Adrenal gland (tissue), 12 donors: ENCODE data around the gene FARSB. TPM values are rescaled to one million over a fixed set of nuclear protein-coding genes. Genes with fewer than 3 reads are reported as not detected.

Source experiments
- DNase-seq, 7 donors: peaks; one replicate each; pipeline ENCODE4 v3.0.0-alpha.2; 2019 to 2020
- H3K27ac ChIP-seq, 5 donors: fragments of 200-600 bp; sonication (generic) in 4 of 5; 1 replicate in 3 of 5; 2 replicates in 2 of 5; pipeline versions ENCODE4 v1.5.1 to v1.8.0; 2016 to 2020; ENCODE audit warnings: mild to moderate bottlenecking in 1 of 5
- H3K27me3 ChIP-seq: fragments of 200-600 bp; 2 replicates; pipeline ENCODE4 v1.8.0; 2021
- H3K36me3 ChIP-seq, 2 donors: fragments of 200-600 bp; replicated peaks in 1 of 2; 1 replicate in 1 of 2; 2 replicates in 1 of 2; pipeline versions ENCODE4 v1.5.1 to v1.8.0; 2018 to 2022
- H3K4me1 ChIP-seq, 2 donors: fragments of 200-600 bp; replicated peaks in 1 of 2; 1 replicate in 1 of 2; 2 replicates in 1 of 2; pipeline versions ENCODE4 v1.5.1 to v1.8.0; 2018 to 2021
- H3K4me3 ChIP-seq, 4 donors: fragments of 200-600 bp; sonication (generic) in 3 of 4; one replicate each; pipeline ENCODE4 v1.5.1; 2016 to 2018
- H3K9me3 ChIP-seq, 3 donors: fragments of 200-600 bp; sonication (generic) in 1 of 3; replicated peaks in 1 of 3; 1 replicate in 2 of 3; 2 replicates in 1 of 3; pipeline versions ENCODE4 v1.5.1 to v1.8.0; 2016 to 2021
- POLR2A ChIP-seq, 2 donors: fragments of 450-650 bp; IDR thresholded peaks; one replicate each; pipeline ENCODE4 v1.6.1; 2017; ENCODE audit warnings: antibody characterized with exemption in 2 of 2, mild to moderate bottlenecking in 2 of 2, moderate library complexity in 1 of 2
- WGBS, 4 donors: extraction: QIAGEN DNeasy Blood & Tissue Kit in 2 of 4; methylation state at CpG; one replicate each; pipeline versions ENCODE4 v1.1.5 to v1.1.7; 2013 to 2017; 5-methylcytosine and 5-hydroxymethylcytosine counted together
- intact Hi-C, 2 donors: fragments of 100-400 bp; cut with DNase I; formaldehyde crosslinking; loops; one replicate each; pipeline versions ENCODE4 v1.14.1 to v1.15.0; 2022 to 2023
- polyA plus RNA-seq, 3 donors: library from polyadenylated mRNA; stranded (reverse); fragments of 200-250 nt in 2 of 3; fragments of 350-450 nt in 1 of 3; fragmentation: Illumina TruSeq in 1 of 3; extraction: RNeasy Lipid Tissue Mini Kit (QIAGEN cat#74804) in 1 of 3; gene quantifications; one replicate each; pipeline ENCODE4 v1.2.3, GENCODE V29; 2013 to 2014
- total RNA-seq, 9 donors: library from RNA; depleted of rRNA in 4 of 9; stranded (reverse); fragments of >200 nt in 4 of 9; fragments of 120-200 nt in 1 of 9; fragmentation: NEBNext Ultra II Directional in 1 of 9; extraction: Animal tissue kit (Norgen Biotek cat#: 25700) in 1 of 9; gene quantifications; one replicate each; pipeline versions ENCODE4 v1.1.0 to v1.2.4, GENCODE V29; 2013 to 2023
- TF ChIP-seq, protein P1 (sequence below), 6 experiments: fragments of 450-650 bp in 4 of 6; fragments of 200-600 bp in 2 of 6; sonication (generic) in 1 of 6; IDR thresholded peaks; 1 replicate in 5 of 6; 2 replicates in 1 of 6; pipeline versions ENCODE4 v1.5.1 to v1.8.0; 2016 to 2021; ENCODE audit warnings: antibody characterized with exemption in 6 of 6, mild to moderate bottlenecking in 2 of 6, moderate library complexity in 1 of 6
- donor health status: healthy with polysubstance abuse.
- donor health status: Bipolar disorder and iron deficiency.
- donor health status: DM: yes; HTN: yes; CAD: no.
- donor health status: DM: no; HTN: no; CAD: no.
- donor health status: DM: no; HTN: no; CAD: no.
- donor health status: DM: yes; HTN: yes; CAD: no.

The FARSB gene
- total and polyA plus RNA-seq, 12 donors, result 7.2 to 55.9 (median 14.0) TPM

DNA sequence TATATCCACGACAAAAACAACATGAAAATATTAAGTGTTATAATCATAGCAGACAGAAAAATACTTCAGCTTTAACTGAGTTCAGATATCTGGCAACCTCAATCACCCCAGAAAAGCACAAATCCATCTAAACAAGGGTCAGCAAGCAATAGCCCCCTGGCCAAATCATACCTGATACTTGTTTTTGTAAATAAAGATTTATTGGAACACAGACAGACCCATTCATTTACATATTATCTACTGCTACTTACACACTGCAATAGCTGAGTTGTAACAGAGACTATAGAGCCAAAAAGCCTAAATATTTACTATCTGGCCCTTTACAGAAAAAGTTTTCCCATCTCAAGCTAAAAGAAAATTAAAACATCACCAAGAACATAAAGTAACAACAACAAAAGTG lies 12.8 kb downstream of the FARSB start:
- Histone ChIP-seq H3K36me3 (peaks cover 0 to 31% of the 10 kb centered on the region in 2 donors), H3K9me3 (peaks cover 0 to 4% (median 0%) of the 10 kb centered on the region in 3 donors), H3K27me3 (no peaks in the 10 kb centered on the region), H3K4me3 (no peak overlapping the region), H3K27ac (no peak overlapping the region), H3K4me1 (no peaks in the 10 kb centered on the region)
- 80 to 100% (median 93%) methylated on average over 1 of the region's 1 CpG for WGBS, 4 donors
- intact Hi-C loops, result no loop called here
- DNase-seq, result no peak
- TF ChIP-seq, protein P1, sequence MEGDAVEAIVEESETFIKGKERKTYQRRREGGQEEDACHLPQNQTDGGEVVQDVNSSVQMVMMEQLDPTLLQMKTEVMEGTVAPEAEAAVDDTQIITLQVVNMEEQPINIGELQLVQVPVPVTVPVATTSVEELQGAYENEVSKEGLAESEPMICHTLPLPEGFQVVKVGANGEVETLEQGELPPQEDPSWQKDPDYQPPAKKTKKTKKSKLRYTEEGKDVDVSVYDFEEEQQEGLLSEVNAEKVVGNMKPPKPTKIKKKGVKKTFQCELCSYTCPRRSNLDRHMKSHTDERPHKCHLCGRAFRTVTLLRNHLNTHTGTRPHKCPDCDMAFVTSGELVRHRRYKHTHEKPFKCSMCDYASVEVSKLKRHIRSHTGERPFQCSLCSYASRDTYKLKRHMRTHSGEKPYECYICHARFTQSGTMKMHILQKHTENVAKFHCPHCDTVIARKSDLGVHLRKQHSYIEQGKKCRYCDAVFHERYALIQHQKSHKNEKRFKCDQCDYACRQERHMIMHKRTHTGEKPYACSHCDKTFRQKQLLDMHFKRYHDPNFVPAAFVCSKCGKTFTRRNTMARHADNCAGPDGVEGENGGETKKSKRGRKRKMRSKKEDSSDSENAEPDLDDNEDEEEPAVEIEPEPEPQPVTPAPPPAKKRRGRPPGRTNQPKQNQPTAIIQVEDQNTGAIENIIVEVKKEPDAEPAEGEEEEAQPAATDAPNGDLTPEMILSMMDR (IDR thresholded peaks at IDR 0.05), result no peak
- TF ChIP-seq POLR2A (IDR thresholded peaks at IDR 0.05), result no peak

- Histone ChIP-seq H3K36me3 (peaks cover 0 to 35% of the 10 kb centered on the region in 2 donors), H3K4me3 (no peak overlapping the region), H3K27me3 (no peaks in the 10 kb centered on the region), H3K27ac (no peak overlapping the region), H3K4me1 (no peaks in the 10 kb centered on the region), H3K9me3 (peaks cover 0 to 4% (median 0%) of the 10 kb centered on the region in 3 donors)
- 95 to 97% (median 96%) methylated on average over 2 of the region's 2 CpGs for WGBS, 4 donors
- TF ChIP-seq, protein P1 (IDR thresholded peaks at IDR 0.05), result no peak
- no peak for TF ChIP-seq POLR2A (IDR thresholded peaks at IDR 0.05)
- intact Hi-C loops, result no loop called here
- DNase-seq, result no peak
These were observed 14.6 kb downstream of the FARSB start for GRCh38 chr2:222641336-222641735.

DNA sequence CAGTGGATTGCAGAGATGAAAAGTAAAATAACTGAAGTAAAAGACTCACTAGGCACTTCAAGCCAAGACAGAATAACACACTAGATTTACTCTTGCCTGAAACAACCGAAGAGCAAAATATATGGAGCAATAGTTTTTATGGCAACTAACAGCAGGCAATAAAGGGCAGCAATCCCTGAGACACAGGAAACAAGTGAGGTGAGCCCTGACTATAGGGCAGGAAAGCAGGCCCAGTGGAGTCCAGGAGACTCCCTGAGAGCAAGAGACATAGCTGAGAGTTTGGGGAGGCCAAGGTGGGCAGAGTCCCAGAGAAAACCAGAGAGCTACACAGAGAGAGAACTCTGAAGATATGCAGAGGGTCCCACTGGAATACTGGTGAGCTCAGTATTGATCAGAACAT lies 18.8 kb downstream of the FARSB start:
- Histone ChIP-seq H3K36me3 (peaks cover 0 to 55% of the 10 kb centered on the region in 2 donors), H3K9me3 (peaks cover 0 to 4% (median 0%) of the 10 kb centered on the region in 3 donors), H3K4me1 (no peaks in the 10 kb centered on the region), H3K4me3 (no peak overlapping the region), H3K27ac (no peak overlapping the region), H3K27me3 (no peaks in the 10 kb centered on the region)
- 56 to 94% (median 73%) methylated on average over 1 of the region's 1 CpG for WGBS, 4 donors
- intact Hi-C loops, result no loop called here
- no peak for DNase-seq
- TF ChIP-seq, protein P1 (IDR thresholded peaks at IDR 0.05), result no peak
- TF ChIP-seq POLR2A (IDR thresholded peaks at IDR 0.05), result no peak

DNA sequence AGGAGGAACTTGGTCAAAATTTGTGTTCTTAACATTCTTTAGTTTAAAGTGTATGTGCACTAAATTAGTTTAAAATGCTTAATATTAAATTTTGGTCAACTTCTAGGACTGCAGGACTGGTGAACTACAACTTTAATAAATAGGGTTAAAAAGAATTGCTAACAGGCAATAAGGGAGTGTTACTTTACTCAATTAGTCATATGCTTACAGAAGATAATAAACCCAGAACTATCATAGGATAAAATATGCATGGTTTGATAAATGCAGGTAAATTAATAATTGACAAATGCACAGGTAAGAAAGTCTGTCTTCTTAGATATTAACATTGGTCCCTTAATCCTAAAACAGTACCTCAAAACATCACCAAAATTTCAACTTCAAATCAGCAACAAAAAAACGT lies 20.6 kb downstream of the FARSB start:
- H3K4me1 ChIP-seq, result no peaks in the 10 kb centered on the region
- intact Hi-C loops, result no loop called here
- H3K36me3 ChIP-seq, result peaks cover 0 to 59% of the 10 kb centered on the region in 2 donors
- TF ChIP-seq, protein P1 (IDR thresholded peaks at IDR 0.05), result no peak
- no peak for TF ChIP-seq POLR2A (IDR thresholded peaks at IDR 0.05)
- no peak overlapping the region for H3K27ac ChIP-seq
- no peak for DNase-seq
- 92 to 98% (median 96%) methylated on average over 1 of the region's 1 CpG for WGBS, 4 donors
- H3K4me3 ChIP-seq, result no peak overlapping the region
- peaks cover 0 to 4% (median 0%) of the 10 kb centered on the region in 3 donors for H3K9me3 ChIP-seq
- no peaks in the 10 kb centered on the region for H3K27me3 ChIP-seq
